ENCODE data around the gene SCTR. TPM values are rescaled to one million over a fixed set of nuclear protein-coding genes. Genes with fewer than 3 reads are reported as not detected.

SCTR gene
- total RNA-seq, 1 experiment from 2014 or later, result not detected

DNA sequence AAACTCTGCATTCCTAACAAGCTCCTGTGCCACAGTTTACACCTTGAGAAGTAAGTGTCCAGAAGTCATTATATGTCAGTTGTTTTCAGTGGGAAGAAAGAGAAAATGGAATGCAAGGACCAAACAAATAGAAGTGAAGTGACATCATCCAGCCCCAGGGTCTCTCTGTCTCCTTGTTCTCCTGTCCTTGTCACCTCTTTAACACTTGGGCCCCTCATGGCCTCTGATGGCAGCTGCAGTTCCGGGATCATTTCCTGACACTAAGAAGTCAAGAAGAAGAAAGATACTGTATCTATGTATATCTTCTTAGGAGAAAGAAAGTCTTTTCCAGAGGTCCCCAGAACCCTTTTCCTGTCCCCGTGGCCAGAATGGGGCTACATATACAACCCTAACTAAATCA lies 17.2 kb upstream of the SCTR start:
- Histone ChIP-seq H3K9me3 (ENCODE audit: control insufficient read depth, insufficient read depth, low read depth, low read length) (no peaks in the 10 kb centered on the region), H3K36me3 (ENCODE audit: control insufficient read depth, insufficient read depth, low read length) (no peaks in the 10 kb centered on the region), H3K4me3 (ENCODE audit: low read depth in 2 of 2, low read length in 2 of 2) (no peak overlapping the region), H3K4me1 (ENCODE audit: control insufficient read depth, insufficient read depth, low read length) (no peaks in the 10 kb centered on the region; the same call in 1 of the 2 replicates), H3K27me3 (ENCODE audit: control insufficient read depth, insufficient read depth, low read length) (peaks cover 28% of the 10 kb centered on the region; the same call in 1 of the 2 replicates), H3K27ac (ENCODE audit: low read length) (no peak overlapping the region)
- CTCF ChIA-PET, result no interaction called here
- in situ Hi-C loops (cut with HindIII; ENCODE audit: low pct_unique_long_range_greater_than_20kb, low sequenced_read_pairs) (no loop called here), intact Hi-C loops (cut with micrococcal nuclease; ENCODE audit: unreplicated experiment) (no loop called here)
- BruUV-seq (replicated peaks), result no TSS peak
- POLR2A ChIA-PET, result no interaction called here
- TF ChIP-seq, protein P1, sequence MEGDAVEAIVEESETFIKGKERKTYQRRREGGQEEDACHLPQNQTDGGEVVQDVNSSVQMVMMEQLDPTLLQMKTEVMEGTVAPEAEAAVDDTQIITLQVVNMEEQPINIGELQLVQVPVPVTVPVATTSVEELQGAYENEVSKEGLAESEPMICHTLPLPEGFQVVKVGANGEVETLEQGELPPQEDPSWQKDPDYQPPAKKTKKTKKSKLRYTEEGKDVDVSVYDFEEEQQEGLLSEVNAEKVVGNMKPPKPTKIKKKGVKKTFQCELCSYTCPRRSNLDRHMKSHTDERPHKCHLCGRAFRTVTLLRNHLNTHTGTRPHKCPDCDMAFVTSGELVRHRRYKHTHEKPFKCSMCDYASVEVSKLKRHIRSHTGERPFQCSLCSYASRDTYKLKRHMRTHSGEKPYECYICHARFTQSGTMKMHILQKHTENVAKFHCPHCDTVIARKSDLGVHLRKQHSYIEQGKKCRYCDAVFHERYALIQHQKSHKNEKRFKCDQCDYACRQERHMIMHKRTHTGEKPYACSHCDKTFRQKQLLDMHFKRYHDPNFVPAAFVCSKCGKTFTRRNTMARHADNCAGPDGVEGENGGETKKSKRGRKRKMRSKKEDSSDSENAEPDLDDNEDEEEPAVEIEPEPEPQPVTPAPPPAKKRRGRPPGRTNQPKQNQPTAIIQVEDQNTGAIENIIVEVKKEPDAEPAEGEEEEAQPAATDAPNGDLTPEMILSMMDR (IDR thresholded peaks at IDR 0.05), result no peak
- TF ChIP-seq, protein P2, sequence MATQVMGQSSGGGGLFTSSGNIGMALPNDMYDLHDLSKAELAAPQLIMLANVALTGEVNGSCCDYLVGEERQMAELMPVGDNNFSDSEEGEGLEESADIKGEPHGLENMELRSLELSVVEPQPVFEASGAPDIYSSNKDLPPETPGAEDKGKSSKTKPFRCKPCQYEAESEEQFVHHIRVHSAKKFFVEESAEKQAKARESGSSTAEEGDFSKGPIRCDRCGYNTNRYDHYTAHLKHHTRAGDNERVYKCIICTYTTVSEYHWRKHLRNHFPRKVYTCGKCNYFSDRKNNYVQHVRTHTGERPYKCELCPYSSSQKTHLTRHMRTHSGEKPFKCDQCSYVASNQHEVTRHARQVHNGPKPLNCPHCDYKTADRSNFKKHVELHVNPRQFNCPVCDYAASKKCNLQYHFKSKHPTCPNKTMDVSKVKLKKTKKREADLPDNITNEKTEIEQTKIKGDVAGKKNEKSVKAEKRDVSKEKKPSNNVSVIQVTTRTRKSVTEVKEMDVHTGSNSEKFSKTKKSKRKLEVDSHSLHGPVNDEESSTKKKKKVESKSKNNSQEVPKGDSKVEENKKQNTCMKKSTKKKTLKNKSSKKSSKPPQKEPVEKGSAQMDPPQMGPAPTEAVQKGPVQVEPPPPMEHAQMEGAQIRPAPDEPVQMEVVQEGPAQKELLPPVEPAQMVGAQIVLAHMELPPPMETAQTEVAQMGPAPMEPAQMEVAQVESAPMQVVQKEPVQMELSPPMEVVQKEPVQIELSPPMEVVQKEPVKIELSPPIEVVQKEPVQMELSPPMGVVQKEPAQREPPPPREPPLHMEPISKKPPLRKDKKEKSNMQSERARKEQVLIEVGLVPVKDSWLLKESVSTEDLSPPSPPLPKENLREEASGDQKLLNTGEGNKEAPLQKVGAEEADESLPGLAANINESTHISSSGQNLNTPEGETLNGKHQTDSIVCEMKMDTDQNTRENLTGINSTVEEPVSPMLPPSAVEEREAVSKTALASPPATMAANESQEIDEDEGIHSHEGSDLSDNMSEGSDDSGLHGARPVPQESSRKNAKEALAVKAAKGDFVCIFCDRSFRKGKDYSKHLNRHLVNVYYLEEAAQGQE (IDR thresholded peaks at IDR 0.05; ENCODE audit: insufficient read depth in 1 of 2, low read depth in 2 of 2, low read length in 1 of 2), result no peak
- TF ChIP-seq SIN3A (IDR thresholded peaks at IDR 0.05; ENCODE audit: borderline replicate concordance, insufficient read depth, low read depth, low read length), result no peak
- no peak for TF ChIP-seq TCF7L2 (IDR thresholded peaks at IDR 0.05; ENCODE audit: low read depth, low read length)
- TF ChIP-seq POLR2AphosphoS5 (IDR thresholded peaks at IDR 0.05; ENCODE audit: low read depth, low read length), result no peak
- ATAC-seq, result no peak
- DNase-seq (ENCODE audit: low read depth, low spot score), result no peak

DNA sequence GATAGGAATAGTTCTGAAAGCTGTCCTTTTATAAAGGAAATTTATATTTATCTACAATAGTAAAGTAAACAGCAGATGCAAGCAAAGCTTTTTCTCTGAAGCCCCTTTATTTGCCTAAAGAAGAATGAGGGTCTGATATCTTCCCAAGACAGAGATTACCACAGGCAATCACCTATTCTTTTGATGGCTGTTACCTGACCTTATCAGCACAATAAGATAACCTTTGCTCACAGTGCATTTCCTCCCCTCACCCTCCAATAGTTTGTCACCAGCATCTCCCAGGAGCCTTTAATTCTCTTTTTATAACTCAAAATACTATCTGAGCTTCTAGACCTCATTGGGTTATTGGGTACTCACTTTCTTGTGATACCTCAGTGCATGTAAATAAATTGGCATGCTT lies 13.5 kb upstream of the SCTR start:
- H3K36me3 ChIP-seq (ENCODE audit: control insufficient read depth, insufficient read depth, low read length), result no peaks in the 10 kb centered on the region
- H3K27ac ChIP-seq (ENCODE audit: low read length), result no peak overlapping the region
- in situ Hi-C loops (cut with HindIII; ENCODE audit: low pct_unique_long_range_greater_than_20kb, low sequenced_read_pairs), result no loop called here
- no peak overlapping the region for H3K4me3 ChIP-seq (ENCODE audit: low read depth in 2 of 2, low read length in 2 of 2)
- TF ChIP-seq, protein P1 (IDR thresholded peaks at IDR 0.05), result no peak
- TF ChIP-seq TCF7L2 (IDR thresholded peaks at IDR 0.05; ENCODE audit: low read depth, low read length) (no peak), SIN3A (IDR thresholded peaks at IDR 0.05; ENCODE audit: borderline replicate concordance, insufficient read depth, low read depth, low read length) (no peak), POLR2AphosphoS5 (IDR thresholded peaks at IDR 0.05; ENCODE audit: low read depth, low read length) (no peak)
- TF ChIP-seq, protein P2 (IDR thresholded peaks at IDR 0.05; ENCODE audit: insufficient read depth in 1 of 2, low read depth in 2 of 2, low read length in 1 of 2), result no peak
- H3K27me3 ChIP-seq (ENCODE audit: control insufficient read depth, insufficient read depth, low read length), result peaks cover 9% of the 10 kb centered on the region; the same call in 1 of the 2 replicates
- DNase-seq (ENCODE audit: low read depth, low spot score) (no peak), ATAC-seq (no peak)
- no peaks in the 10 kb centered on the region for H3K9me3 ChIP-seq (ENCODE audit: control insufficient read depth, insufficient read depth, low read depth, low read length)
- BruUV-seq (replicated peaks), result no TSS peak
- no peaks in the 10 kb centered on the region for H3K4me1 ChIP-seq (ENCODE audit: control insufficient read depth, insufficient read depth, low read length)
- CTCF ChIA-PET, result no interaction called here
- intact Hi-C loops (cut with micrococcal nuclease; ENCODE audit: unreplicated experiment), result no loop called here
- POLR2A ChIA-PET, result no interaction called here

All from Panc1 (cell line).